ENCODE data around the gene CUEDC1.

The CUEDC1 gene

DNA sequence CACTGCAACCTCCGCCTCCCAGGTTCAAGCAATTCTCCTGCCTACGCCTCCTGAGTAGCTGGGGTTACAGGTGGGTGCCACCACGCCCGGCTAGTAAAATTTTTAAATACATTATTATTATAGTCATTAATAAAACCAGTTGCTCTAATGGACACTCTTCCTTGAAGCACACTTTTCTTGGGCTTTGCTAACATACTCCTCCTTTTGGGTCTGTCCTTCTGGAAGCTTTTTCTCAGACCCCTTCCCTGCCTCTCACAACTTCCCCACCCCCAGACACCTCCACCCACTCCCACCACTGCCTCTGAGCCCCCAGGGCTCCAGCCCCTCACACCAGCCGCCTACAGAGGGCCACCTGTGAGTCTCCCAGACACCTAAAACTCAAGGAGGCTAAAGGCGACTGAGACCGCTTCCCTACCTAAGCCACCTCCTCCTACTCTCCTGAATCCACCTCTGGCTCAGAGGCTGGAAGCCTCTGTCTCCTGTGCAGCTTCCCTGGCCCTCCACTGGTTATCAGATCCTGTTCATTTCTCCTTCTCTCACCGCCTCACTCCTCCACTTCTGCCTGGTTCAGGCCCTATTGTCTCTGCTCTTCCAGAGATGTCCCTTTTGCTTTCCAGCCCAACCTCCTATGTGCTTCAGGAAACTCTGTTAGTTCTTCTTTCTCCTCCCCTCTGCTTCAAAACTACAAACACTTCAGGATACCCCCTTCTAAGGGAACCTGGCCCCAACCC is 2.1 kb upstream of the CUEDC1 start:
- no peak for DNase-seq

DNA sequence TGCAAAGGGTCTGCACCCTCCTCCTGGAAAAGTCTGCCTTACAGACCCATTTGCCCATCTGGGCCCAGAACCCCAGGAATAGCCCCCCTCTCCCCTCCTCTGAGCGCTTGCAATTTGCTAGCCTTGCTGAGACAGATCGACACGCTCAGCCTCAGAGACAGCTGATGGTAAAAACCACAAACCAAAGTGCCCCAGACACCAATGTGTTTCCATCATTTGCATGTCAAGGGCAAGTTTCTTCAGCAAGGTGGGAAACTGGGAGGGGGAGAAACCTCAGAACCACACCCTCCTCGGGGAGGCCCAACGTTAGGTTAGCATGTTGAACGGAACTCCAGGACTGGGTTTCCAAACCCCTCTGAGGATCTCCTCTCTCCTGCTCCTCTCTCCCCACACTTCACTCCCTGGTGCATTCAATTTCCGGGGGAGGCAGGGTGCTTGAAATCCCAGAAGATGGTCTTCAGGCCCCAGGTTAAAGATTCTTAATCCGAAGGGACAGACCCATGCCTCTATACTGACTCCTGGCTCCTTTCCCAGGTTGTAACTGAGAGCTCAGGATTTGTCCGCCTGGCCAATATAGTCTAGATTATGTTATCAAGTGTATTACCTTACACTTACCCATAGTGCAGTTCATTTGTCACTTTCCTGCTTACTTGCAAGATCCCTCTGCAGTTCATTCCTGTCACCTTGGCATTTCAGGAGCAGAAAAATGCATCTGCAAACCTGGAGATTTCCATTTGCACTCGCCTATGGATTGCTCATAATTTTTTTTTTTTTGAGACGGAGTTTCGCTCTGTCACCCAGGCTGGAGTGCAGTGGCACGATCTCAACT is 1.3 kb upstream of the CUEDC1 start:
- no peak for DNase-seq

DNA sequence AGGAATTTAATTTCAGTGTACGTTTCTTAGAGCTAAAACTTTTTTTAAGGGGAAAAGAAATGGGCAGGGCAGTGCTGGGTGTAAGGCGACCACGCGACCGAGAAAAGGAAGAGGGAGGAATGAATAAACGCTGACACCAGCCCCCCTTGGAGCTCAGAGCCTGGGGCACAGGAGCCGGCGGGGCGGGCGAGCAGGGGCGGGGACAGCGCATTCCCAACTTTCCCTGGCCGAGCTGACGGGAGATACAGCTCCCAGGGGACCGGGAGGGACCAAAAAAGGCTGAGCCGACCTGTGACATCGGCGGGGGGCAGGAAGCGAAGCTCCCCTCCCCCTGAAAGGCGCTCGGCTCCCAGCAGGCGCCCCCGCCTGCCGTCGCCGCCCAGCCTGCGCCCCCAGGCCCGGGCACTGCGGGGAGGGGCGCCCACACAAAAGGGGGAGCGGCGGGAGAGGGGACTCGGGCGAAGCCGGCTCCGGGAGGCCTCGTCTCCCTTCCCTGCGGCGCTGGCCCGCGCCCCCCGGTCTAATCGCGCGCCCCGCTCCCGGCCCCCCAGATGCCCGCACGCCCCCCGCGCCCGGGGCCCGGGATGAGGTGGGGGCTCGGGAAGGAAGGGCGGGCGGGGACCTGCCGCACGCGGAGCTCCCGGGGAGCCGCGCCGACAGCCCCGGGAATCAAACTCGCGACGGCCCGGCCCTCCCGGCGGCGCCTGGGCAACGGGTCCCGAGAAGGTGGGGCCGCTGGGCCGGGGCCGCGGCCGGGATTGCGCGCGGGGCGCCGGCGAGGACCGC is 622 bp downstream of the CUEDC1 start:
- peak; percentile 95 for DNase-seq

DNA sequence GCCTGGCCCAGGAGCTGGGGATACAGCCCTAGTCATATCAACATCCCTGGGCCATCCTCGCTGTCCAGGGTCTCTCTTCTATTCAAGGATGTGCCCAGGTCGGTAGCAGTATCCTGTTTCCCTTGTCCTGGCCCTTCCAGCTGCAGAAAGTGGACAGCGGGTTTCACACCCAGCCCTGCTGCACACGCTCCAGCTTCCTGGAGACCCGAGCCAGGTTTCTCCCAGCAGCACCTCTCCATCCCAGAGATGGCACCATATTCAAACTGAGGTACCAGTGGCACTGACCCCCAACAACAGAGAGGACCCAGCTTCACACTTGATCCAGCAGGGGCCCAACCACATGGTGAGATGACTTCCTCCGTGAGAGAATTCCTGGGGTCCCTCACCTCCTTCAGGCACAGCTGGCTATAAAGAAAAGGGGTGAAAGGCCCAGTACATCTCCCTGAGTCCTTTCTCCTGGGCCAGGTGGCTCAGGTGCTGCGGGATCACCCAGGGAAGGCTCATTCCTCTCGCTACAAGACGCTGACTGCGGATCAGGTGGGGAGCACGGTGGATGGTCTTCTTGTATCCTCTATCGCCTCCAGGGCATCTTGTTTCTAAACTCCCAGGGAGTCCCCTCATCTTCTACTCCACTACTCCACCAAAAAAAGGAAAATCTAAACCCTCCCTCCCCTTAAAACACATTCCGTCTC is 1.4 kb downstream of the CUEDC1 start:
- no peak for DNase-seq

DNA sequence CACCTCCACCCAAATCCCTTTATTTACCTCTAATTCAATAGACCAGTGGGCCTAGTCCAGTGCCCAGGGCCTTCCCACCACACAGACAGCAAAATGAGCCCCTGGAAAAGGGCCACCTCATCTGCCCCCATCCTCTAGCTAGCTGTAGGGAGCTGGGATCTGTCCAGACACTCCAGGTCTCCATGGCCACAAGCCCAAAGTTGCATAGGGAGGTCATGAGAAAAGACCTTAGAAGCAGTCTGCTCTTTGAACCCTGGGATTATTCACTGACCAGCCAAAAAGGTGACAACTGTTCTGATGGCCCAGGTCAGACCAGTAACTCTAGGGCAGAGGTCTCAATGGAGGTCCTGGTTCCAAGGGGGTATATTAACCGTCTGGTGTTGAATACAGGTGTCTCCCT is 2.0 kb downstream of the CUEDC1 start:
- DNase-seq = no peak

DNA sequence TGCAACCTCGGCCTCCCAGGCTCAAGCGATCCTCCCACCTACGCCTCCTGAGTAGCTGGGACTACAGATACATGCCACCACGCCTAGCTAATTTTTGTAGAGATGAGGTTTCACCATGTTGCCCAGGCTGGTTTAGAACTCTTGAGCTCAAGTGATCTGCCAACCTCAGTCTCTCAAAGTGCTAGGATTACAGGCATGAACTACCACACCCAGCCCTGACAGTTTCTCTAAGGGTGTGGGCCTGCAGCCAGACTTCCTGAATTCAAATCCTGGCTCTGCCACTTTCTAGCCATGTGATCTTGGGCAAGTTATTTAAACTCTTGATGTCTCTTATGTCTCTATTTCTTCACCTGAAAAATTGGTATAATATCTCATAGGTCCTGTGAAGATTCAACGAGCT is 5.6 kb downstream of the CUEDC1 start:
- no peak for DNase-seq

DNA sequence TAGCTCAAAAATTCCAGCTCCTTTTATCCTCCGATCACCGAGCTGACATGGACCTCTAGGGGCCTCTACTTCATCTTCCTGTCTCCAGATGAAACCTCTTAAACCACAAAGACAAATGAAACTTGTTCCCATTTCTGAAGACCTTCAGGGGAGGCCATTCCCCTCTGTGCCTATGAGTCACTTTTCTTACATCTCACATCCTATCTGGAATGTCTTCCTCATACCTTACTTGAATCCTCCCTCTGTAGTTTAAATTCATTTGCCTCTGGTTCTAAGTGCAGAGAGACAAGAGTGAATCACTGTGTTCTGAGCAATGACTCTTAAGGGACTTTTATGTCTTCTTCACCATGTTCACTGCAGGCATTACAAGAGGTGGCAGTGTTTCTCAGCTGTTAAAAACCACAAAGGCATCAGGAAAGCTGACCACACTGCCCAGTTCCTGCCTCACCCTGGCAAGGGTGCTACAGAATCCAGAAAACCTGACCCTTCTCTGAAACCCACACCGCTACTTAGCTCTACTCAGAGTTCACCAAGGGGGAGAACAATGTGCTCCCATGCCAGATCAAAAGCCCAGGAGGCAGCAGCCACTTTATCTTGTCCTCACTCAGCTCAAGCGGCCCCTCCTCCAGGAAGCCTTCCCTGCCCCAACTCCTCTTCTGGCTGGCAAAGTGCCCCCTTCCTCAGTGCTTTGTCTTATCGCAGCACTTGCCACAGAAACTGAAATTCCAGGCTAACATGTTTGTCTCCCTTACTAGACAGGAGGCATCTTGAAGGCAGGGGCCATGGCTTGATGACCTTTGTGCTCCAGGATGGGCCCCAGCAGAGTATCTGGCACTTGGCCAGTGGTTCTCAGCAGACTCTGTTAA is 6.4 kb downstream of the CUEDC1 start:
- peak; percentile 99 for DNase-seq

DNA sequence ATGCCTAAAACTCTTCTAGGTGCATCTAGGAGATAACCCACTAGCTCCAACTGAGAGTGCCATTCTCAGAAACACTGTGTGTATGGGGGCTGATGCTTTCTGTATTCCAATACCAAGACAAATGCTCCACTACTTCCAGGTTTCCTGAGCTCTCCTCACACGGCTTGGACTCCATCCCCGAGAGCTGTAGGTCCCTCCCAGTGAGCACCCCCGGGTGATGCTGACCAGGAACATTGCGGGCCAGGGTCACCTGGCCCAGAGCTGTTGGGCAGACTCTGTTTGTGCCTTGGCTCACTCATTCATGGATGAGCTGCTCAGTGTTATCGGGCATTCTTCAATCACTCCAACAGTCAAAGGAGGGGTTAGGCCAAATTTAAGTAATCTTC is 7.0 kb downstream of the CUEDC1 start:
- no peak for DNase-seq

DNA sequence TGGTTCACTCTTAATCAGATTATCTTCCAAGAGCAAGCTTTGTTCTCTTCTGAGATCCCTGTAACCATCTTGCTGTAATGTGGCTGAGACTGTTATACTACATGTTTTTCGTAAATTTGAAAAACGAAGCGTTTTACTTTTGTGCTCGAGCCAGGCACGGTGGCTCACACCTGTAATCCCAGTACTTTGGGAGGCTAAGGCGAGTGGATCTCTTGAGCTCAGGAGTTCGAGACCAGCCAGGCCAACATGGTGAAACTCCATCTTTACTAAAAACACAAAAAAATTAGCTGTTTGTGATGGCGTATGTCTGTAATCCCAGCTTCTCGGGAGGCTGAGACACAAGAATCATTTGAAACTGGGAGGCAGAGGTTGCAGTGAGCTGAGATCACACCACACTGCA is 7.8 kb downstream of the CUEDC1 start:
- DNase-seq = no peak

DNA sequence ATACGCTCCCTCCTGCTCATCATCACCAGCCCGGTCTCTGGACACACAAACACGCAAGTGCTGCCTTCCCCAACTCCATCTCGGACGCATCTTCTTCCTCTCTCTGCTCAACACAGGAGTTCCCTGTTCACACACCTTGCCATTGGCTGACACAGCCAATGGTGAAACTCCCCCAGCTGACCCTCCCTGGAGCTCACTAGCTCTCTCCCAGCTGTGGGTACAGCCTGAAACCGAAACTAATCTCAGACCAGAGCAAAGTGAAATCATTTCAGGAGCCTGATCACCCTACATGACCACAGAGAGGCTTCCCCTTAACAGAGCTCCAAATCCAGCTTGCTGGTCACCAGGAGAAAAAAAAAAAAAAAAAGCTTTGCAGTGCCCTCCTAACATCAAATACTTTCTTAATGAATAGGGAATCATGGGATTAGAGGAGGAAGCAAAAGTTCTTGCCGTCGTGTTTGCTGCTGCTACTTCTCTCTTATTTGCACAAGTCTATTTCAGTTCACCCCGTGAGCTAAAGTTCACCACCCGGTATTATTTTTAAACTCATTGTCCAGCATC is 8.3 kb downstream of the CUEDC1 start:
- DNase-seq = peak; percentile 65

DNA sequence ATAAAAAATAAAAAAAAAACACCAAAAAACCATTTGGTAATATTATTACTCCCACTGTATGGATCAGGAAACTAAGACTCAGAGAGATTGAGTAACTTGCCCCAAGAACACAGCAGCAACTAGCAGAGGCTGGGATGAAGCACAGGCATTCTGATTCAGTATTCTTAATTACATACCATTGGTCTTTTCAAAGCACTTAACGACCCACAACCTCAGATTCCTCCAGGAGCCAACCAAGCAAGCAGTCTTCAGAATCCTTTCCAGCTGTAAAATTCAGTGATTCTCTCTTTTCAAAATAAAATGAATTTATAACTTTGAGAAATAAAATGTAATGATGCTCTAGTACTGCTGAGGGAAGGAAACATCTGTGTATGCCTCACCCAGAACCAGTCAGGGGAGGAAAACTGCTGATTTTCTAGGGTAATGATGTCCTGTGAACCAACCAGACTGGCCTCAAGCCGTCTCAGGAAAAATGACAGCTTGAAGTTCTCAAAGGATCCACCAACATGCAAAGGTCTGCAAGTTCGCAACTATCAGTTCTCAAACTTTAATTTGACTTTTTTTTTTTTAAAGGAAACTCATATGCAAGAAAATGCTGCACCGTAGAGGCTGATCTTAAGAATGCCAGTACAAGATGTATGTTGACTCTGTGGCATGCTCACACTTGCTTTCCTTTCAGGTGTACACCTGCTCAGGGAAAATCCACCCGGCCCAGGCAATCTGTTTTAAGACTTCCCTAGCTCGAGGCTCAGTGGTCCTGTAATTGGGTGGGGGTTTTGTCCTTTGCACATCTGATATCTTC is 9.0 kb downstream of the CUEDC1 start:
- DNase-seq = peak; percentile 61

DNA sequence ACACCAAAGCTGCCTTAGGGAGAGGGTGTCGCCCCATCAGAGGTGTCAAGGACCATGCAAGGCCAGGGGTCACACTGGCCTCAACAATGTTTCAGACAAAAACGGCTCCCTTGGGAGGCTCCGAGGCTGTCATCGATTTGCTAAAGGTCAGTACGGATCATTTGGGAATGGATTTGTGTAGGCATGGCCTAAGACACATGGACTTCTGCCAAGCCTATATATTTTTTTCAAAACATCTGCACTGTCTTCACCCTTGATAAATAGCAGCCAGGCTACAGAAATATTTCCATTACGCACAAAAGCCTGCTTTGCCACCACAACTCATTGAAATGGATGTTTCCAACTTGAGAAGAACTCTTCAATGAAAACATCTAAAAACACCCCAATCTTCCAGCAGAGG is 10.3 kb downstream of the CUEDC1 start:
- peak; percentile 82 for DNase-seq

DNA sequence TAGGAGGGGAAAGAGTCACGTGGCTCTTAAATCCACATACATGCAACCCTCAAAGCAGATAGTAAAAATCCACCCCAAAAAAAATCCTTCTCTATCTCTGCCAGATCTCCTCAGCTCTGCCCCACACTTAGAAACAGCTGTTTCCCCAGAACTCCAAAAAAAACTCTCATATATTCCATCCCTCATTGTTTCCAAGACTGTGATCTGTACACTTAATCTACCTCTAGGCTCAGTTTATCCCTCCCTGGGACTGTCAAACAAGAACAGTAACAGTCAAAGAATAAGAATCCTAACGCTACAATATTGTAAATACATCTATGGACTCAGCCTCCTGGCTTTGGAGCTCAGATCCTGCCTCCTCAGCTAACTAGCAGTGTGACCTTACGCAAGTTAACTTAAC is 11.6 kb downstream of the CUEDC1 start:
- DNase-seq = no peak

DNA sequence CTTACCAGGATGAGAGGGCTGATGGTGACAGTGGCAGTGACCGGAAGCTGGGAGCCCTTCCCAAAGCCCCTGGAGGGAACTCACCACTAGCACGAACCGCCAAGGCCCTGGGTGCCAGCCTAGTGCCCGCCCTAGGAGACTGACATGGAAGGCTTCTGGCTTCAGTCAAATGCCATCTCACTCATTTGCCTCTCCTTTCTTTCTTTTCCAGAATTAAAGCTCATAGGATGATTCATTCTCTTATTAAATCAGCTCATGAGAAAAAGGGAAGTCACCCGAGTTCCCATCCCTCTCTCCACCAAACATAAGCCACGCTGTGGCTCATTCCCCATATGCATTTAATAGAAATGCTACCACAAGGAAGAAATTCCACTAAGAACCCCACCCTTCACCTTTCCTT is 12.1 kb downstream of the CUEDC1 start:
- peak; percentile 64 for DNase-seq

DNA sequence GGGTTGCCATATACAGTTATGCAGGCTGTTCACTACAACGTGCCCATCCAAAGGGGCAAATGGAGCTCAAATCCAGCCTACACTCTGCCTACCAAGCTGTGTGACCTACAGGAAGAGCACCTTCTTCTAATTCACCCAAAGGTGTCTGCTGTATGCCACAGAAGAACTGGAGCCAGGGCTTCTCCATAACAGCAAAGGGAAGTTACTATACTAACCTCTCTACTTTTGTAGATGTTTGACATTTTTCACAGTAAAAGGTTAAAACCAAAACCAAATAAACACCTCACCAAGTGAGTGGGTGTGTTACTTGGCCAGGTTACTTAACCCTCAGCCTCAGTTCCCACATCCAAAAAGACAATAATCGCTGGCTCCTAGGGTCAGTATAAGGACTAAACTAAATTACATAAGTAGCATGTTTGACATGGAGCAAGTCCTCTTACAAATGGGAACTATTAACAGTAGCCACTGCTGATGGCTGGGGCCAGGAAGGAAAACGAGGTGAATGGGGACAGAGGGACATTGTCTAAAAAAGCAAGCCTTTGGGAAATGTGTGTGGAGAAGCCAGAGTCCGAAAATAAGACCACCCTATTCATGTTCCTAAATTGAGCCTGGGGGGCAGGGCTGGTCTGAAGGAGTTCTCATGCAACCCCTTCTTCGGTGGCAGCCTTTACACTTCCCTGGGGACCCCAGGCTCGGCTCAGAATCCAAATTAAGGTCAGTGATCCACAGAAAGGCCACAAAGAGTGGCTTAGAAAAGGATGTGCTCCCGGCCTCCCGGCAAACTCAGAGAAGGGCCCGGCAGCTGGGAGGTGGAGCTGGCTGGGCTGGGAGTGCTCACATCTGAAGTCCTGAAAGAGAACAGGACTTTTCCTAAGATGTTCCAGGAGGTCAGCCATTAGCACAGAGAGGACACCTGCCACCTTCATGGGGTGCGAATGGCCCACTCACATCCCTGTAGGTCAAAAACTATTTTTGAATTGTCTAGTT is 13.5 kb downstream of the CUEDC1 start:
- DNase-seq = no peak

DNA sequence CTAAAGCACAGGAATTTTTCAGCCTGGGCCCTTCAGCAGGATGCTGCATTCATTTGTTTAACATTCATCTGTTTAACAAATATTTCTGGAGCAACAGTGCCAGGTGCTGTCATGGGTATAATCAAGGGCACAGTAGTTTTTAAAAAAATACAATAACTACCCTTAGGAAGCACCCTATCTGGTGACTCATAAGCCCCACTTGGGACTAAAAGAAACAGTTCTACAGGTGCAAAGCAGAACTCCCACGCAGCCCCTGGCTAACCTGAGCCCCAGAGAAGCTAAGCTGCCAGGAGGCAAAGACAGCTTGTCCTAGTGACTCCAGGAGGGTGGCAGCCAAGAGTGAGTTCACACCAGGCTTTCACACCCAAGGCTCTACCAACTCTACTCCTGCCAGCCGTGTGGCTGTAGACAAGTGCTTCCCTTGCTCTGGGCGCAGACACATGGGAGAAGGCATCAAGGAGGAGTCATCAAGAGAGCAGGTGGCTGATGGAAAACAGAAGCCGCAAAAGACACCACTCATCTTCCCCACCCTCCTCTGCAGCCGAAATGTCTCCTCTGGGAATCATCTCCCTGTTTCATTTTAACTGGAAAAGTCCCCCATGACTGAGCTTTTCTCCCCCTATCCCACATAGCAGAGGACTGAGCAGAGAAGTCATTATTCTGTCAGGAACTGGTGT is 14.4 kb downstream of the CUEDC1 start:
- DNase-seq = no peak

DNA sequence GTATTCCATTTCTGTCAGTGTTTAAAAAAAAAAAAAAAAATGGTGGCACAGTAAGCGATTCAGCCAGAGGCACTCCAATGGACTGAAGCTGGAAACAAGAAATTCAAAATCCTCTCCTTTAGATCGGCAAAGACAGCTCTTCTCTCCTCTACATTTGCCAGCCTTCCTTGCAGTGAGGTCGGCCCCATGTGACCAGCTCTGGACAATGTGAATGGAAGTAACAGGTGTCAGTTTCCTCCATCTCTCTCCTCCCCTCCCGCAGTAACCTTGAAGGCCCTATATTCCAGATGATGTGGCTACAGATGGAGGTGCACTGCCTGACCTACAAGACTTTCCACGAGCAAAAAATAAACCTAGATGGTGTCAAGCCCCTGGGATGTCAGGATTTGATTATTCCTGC is 15.0 kb downstream of the CUEDC1 start:
- DNase-seq = no peak

DNA sequence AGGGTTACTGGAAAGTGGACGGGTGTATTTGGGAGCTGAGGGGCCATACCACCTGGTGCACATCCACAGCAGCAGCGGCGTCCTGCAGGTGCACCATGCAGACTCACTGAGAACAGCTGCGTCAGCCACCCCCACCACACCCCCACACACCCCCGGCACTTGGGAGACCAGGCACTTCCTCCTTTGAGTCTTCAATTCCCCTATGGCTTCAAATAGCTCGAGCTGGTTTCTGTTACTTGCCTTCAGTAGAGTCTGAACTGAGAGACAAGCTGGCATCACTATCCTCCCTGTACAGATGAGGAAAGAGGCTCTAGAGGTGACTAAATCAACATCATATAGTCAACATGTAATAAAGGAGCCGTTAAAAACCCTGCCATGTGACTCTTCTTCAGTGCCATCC is 15.4 kb downstream of the CUEDC1 start:
- no peak for DNase-seq

DNA sequence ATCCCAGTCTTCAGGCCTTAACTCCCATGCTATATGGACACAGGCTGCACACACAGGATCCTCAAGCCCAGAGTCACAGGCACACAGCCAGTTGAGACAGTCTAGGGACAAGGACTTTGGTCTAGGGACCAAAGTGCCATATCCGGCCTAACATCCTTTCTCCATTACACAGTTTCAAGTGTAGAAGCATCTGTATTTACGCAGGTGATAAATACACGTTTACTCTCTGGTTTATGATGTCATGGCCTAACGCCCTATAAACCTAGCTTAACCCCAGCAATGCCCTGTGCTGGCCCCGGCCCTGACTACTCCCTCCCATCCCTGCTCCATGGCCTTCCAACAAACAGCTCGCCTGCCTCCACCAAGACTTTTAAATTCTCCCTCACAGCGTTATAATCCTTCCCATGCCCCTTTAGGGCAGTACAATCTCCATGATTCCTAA is 17.1 kb downstream of the CUEDC1 start:
- DNase-seq = no peak
